ENCODE results near the gene MT1B. TPM values are rescaled to one million over a fixed set of nuclear protein-coding genes. Genes with fewer than 3 reads are reported as not detected.

The MT1B gene
- total and polyA plus RNA-seq, 2 of the 13 experiments (the other 11 are each of a cell fraction or from before 2014, with no cell fraction given), result 0.89 TPM; not detected in 1

GRCh38 chr16:56647641-56648431 is 3.9 kb upstream of the MT1B start (continued):
- TF ChIP-seq IRF9 (CRISPR knock-in tag; IDR thresholded peaks at IDR 0.05; ENCODE audit: borderline replicate concordance) (peak; percentile 21; the same call in 1 of the 2 replicates), MAX (IDR thresholded peaks at IDR 0.05) (peak; percentile 67), KMT2A (CRISPR knock-in tag; IDR thresholded peaks at IDR 0.05) (no peak), ZFX (CRISPR knock-in tag; IDR thresholded peaks at IDR 0.05; ENCODE audit: low read depth) (peak; percentile 58; the same call in 1 of the 2 replicates), NBN (conservative IDR thresholded peaks at IDR 0.05) (no peak), ZNF34 (CRISPR knock-in tag; IDR thresholded peaks at IDR 0.05; ENCODE audit: borderline replicate concordance) (no peak), ZNF672 (CRISPR knock-in tag; IDR thresholded peaks at IDR 0.05) (no peak), FOXJ3 (CRISPR knock-in tag; IDR thresholded peaks at IDR 0.05; ENCODE audit: borderline replicate concordance) (no peak), ERF (CRISPR knock-in tag; IDR thresholded peaks at IDR 0.05) (no peak), ZNF891 (CRISPR knock-in tag; IDR thresholded peaks at IDR 0.05) (no peak), ZNF260 (CRISPR knock-in tag; IDR thresholded peaks at IDR 0.05; ENCODE audit: borderline replicate concordance, low read depth) (no peak), ZNF782 (CRISPR knock-in tag; IDR thresholded peaks at IDR 0.05; ENCODE audit: borderline replicate concordance) (no peak), ZNF564 (CRISPR knock-in tag; IDR thresholded peaks at IDR 0.05) (peak; percentile 48; the same call in 1 of the 2 replicates), RAD51 (IDR thresholded peaks at IDR 0.05; ENCODE audit: borderline replicate concordance) (no peak), RXRA (CRISPR knock-in tag; IDR thresholded peaks at IDR 0.05) (0 out of 2 replicates have a peak, but pooled peaks have one; percentile 48), MED1 (CRISPR knock-in tag; IDR thresholded peaks at IDR 0.05) (no peak), ZNF567 (CRISPR knock-in tag; IDR thresholded peaks at IDR 0.05; ENCODE audit: borderline replicate concordance) (0 out of 2 replicates have a peak, but pooled peaks have one; percentile 27), HNRNPK (IDR thresholded peaks at IDR 0.05; ENCODE audit: low read depth, low read length, poor library complexity, severe bottlenecking) (no peak), HIVEP1 (CRISPR knock-in tag; IDR thresholded peaks at IDR 0.05) (no peak), ZSCAN30 (CRISPR knock-in tag; IDR thresholded peaks at IDR 0.05) (no peak)
- TF ChIP-seq, protein P1, sequence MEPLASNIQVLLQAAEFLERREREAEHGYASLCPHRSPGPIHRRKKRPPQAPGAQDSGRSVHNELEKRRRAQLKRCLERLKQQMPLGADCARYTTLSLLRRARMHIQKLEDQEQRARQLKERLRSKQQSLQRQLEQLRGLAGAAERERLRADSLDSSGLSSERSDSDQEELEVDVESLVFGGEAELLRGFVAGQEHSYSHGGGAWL (CRISPR knock-in tag; IDR thresholded peaks at IDR 0.05), result 0 out of 2 replicates have a peak, but pooled peaks have one; percentile 27
- TF ChIP-seq, protein P2, sequence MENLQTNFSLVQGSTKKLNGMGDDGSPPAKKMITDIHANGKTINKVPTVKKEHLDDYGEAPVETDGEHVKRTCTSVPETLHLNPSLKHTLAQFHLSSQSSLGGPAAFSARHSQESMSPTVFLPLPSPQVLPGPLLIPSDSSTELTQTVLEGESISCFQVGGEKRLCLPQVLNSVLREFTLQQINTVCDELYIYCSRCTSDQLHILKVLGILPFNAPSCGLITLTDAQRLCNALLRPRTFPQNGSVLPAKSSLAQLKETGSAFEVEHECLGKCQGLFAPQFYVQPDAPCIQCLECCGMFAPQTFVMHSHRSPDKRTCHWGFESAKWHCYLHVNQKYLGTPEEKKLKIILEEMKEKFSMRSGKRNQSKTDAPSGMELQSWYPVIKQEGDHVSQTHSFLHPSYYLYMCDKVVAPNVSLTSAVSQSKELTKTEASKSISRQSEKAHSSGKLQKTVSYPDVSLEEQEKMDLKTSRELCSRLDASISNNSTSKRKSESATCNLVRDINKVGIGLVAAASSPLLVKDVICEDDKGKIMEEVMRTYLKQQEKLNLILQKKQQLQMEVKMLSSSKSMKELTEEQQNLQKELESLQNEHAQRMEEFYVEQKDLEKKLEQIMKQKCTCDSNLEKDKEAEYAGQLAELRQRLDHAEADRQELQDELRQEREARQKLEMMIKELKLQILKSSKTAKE (CRISPR knock-in tag; IDR thresholded peaks at IDR 0.05; ENCODE audit: borderline replicate concordance), result no peak
- TF ChIP-seq, protein P3, sequence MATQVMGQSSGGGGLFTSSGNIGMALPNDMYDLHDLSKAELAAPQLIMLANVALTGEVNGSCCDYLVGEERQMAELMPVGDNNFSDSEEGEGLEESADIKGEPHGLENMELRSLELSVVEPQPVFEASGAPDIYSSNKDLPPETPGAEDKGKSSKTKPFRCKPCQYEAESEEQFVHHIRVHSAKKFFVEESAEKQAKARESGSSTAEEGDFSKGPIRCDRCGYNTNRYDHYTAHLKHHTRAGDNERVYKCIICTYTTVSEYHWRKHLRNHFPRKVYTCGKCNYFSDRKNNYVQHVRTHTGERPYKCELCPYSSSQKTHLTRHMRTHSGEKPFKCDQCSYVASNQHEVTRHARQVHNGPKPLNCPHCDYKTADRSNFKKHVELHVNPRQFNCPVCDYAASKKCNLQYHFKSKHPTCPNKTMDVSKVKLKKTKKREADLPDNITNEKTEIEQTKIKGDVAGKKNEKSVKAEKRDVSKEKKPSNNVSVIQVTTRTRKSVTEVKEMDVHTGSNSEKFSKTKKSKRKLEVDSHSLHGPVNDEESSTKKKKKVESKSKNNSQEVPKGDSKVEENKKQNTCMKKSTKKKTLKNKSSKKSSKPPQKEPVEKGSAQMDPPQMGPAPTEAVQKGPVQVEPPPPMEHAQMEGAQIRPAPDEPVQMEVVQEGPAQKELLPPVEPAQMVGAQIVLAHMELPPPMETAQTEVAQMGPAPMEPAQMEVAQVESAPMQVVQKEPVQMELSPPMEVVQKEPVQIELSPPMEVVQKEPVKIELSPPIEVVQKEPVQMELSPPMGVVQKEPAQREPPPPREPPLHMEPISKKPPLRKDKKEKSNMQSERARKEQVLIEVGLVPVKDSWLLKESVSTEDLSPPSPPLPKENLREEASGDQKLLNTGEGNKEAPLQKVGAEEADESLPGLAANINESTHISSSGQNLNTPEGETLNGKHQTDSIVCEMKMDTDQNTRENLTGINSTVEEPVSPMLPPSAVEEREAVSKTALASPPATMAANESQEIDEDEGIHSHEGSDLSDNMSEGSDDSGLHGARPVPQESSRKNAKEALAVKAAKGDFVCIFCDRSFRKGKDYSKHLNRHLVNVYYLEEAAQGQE (IDR thresholded peaks at IDR 0.05; ENCODE audit: borderline replicate concordance in 1 of 2, low read depth in 1 of 2, low read length in 2 of 2), result no peak
